GM12874 (cell line): ENCODE results near the gene BAIAP2.

Experiments used
- TF ChIP-seq, protein P1 (sequence below): IDR thresholded peaks from 2 replicates; pipeline ENCODE4 v1.5.1; 2011; ENCODE audit warnings: low read depth, mild to moderate bottlenecking, control low read depth, low read length, moderate library complexity; ENCODE audit not compliant: insufficient read depth

BAIAP2 gene

DNA sequence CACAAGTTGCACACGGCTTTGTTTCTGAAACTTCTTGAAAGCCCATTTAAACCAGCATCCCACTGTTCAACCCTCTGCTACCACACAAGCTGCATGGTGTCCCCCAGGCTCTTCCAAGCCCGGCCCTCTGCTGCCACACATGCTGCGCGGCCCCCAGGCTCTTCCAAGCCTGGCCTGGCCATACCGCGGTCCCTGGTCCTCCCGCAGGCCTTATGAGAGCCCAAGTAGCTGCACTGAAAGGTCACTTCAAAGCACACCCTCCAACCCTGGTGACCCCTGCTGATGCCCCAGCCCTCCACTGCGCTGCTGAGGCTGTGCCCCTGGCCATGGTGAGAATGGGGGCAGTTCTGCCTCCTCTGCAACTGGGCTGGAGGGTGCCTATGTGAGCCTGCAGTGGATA, 104.5 kb downstream of the BAIAP2 start:
- TF ChIP-seq, protein P1, sequence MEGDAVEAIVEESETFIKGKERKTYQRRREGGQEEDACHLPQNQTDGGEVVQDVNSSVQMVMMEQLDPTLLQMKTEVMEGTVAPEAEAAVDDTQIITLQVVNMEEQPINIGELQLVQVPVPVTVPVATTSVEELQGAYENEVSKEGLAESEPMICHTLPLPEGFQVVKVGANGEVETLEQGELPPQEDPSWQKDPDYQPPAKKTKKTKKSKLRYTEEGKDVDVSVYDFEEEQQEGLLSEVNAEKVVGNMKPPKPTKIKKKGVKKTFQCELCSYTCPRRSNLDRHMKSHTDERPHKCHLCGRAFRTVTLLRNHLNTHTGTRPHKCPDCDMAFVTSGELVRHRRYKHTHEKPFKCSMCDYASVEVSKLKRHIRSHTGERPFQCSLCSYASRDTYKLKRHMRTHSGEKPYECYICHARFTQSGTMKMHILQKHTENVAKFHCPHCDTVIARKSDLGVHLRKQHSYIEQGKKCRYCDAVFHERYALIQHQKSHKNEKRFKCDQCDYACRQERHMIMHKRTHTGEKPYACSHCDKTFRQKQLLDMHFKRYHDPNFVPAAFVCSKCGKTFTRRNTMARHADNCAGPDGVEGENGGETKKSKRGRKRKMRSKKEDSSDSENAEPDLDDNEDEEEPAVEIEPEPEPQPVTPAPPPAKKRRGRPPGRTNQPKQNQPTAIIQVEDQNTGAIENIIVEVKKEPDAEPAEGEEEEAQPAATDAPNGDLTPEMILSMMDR = no peak

DNA sequence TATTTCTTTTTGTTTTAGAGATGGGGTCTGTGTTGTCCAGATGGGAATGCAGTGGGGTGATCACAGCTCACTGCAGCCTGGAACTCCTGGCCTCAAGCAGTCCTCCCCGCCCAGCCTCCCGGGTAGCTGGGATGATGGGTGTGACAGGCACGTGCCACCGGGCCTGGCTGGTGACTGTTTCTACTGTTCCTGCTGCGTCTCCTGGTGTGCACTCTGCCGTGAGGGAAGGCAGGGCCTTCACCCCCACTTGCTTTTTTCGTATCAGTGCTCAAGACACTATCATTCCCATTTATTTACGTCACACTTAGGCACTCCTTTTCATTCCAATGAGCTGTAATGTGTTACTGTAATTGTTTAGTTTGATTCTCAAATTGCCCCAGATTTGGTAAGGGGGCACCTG, 105.1 kb downstream of the BAIAP2 start:
- TF ChIP-seq, protein P1 = no peak

DNA sequence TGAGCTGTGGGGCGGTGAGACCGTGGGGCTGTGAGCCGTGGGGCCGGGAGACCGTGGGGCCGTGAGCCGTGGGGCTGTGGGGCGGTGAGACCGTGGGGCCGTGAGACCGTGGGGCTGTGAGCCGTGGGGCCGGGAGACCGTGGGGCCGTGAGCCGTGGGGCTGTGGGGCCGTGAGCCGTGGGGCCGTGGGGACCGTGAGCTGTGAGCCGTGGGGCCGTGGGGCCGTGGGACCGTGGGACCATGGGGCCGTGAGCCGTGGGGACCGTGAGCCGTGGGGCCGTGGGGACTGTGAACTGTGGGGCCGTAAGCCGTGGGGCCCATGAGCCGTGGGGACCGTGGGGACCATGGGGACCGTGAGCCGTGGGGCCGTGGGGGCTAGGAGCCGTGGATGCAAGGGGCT, 105.7 kb downstream of the BAIAP2 start:
- TF ChIP-seq, protein P1 = no peak

DNA sequence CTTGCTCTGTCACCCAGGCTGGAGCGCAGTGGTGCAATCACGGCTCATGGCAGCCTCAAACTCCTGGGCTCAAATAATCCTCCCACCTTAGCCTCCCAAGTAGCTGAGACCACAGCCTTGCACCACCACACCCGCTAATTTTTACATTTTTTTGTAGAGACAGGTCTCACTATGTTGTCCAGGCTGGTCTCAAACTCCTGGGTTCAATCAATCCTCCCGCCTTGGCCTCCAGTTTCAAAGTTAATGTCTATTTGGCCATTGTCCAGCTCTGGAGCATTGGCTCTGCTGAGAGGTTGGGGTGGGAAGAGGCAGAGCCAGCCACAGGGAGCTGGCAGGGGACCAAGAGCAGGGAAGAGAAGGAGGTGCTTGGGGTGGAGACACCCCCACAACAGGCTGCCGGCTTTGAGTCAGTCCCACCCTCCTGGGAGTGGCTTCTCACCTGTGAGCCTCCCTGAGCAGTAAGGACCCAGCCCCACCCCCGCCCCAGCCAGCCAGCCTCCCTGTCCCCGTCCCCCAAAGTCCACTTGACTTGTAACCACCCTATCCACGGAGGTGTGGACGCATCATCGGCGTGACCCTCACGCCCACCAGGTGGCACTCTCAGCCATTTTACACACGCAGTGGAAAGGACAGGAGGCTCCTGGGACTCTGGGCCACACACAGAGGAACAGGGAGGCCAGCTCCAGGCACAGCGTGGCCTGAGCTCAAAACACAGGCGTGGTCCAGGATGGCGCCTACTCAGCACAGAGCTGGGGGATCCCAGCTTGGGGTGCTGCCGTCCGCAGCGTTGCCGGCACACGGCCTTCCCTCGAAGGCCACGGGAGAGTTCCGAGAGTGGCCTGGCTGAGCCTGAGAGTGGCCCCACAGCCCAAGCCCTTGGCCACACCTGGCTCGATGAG, 107.6 kb downstream of the BAIAP2 start:
- TF ChIP-seq, protein P1 = peak; percentile 61

DNA sequence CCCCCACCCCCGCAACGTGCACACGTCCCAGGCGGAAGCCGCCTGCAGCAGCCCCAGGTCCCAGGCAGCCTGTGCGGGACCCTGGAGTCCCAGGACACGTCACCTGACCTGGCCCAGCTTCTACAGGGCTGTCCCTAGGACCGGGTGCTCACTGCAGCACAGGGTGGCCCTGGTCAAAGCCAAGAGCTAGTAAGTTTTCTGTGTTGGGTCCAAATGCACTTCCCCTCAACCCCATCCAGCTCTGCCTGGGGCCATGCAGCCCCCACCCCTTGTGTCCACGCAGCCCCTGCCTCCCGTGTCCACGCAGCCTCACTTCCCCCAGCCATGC, 108.2 kb downstream of the BAIAP2 start:
- TF ChIP-seq, protein P1 = no peak

DNA sequence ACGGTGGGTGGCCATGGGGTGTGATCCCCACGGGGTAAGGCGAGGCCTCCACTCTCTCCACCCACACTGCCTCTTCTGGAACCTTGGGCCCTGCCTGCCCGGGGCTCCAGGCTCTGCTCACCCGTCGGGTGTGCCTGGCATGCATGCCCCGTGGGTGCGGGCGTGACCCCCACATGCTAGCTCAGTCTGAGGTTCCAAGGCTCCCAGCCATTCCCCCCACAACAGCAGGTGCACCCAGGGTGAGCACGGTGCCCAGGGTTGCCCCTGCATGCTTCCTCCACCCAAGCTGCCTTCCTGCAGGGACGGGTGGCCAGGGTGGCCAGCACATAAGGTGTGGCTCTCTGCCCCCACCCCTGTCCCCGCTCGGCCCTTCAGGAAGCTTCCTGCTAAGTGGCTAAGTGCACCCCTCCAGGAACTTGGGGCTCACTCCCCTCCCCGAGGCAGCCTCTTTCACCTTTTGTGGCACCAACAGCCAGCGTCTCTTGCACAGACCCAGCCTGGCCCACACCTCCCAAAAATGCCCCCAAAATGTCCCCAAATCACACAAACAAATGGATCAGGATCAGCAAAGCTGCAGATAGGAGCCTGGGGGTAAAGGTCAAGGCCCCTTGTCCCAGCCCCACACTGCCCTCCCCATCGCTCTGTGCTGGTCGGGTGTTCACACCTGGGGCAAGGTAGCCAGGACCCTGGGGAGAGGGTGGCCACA, 108.9 kb downstream of the BAIAP2 start:
- TF ChIP-seq, protein P1 = no peak

DNA sequence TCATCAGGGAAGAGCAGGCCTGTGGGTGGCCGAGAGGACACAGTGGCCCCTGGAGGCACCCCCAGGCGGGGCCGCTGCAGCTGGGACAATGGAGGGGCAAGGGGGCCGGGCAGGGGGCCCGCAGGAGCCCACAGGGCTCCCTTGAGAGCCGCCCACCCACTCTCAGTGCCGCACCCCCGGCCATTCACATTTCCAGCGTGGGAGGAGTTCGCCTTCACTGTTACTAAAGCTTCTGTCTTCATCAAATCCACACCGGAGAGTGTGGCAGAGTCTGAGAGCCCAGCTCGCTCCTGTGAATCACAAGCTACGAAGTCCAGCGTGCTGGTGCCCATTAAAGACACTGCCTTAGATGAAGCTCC, 109.5 kb downstream of the BAIAP2 start:
- TF ChIP-seq, protein P1 = no peak
